ENCODE results near the gene SCN1B. TPM values are rescaled to one million over a fixed set of nuclear protein-coding genes. Genes with fewer than 3 reads are reported as not detected.

Gene SCN1B
- total and polyA plus RNA-seq, 2 of the 13 experiments (the other 11 are each of a cell fraction or from before 2014, with no cell fraction given), result 2.7 to 20.1 TPM

GRCh38 chr19:34984287-34984686 lies 46.0 kb upstream of the SCN1B start:
- in situ Hi-C loops (cut with HindIII; ENCODE audit: extremely low pct_ligation_motif_present, low pct_unique_long_range_greater_than_20kb), result no loop called here
- H3K9ac ChIP-seq (ENCODE audit: insufficient read depth, low read depth, low read length), result no peak overlapping the region
- BruUV-seq (replicated peaks), result no TSS peak
- H3K27ac ChIP-seq (ENCODE audit: extremely low read length, insufficient read depth, low read length), result no peak overlapping the region
- ChIA-PET POLR2A (no interaction called here), CTCF (ENCODE audit: low intra/inter-chr PET ratio, low total read pairs) (no interaction called here)
- DNase-seq (ENCODE audit: low spot score) (no peak), ATAC-seq (no peak), FAIRE-seq (no peak)
- no peaks in the 10 kb centered on the region for H3K79me2 ChIP-seq (ENCODE audit: insufficient read depth, low read length)
- H3K36me3 ChIP-seq (replicated peaks in 1 of 2; ENCODE audit: control insufficient read depth in 1 of 2, insufficient read depth in 2 of 2, low read length in 2 of 2), result no peaks in the 10 kb centered on the region
- no peak overlapping the region for H2AFZ ChIP-seq (ENCODE audit: low read length)
- TF ChIP-seq ZNF317 (CRISPR knock-in tag; IDR thresholded peaks at IDR 0.05), result peak; percentile 89
- TF ChIP-seq ZNF788 (CRISPR knock-in tag; IDR thresholded peaks at IDR 0.05; ENCODE audit: borderline replicate concordance), result no peak
- no peaks in the 10 kb centered on the region for H3K9me3 ChIP-seq (ENCODE audit: low read length)
- no peak overlapping the region for H3K4me2 ChIP-seq (ENCODE audit: low read depth, low read length)
- WGBS (ENCODE audit: low lambda C conversion rate), result 27% methylated on average over 3 of the region's 3 CpGs
- H3K4me3 ChIP-seq (replicated peaks in 1 of 3; ENCODE audit: insufficient read depth in 1 of 3, low read depth in 2 of 3, low read length in 3 of 3), result no peak overlapping the region
- intact Hi-C loops (cut with micrococcal nuclease; ENCODE audit: unreplicated experiment), result no loop called here
- H3K27me3 ChIP-seq (ENCODE audit: control insufficient read depth in 1 of 2, insufficient read depth in 2 of 2, low read length in 2 of 2), result peaks cover 0 to 3% of the 10 kb centered on the region in 2 experiments; a peak in 2 of 5 replicates
- peaks cover 21% of the 10 kb centered on the region for H3K4me1 ChIP-seq (ENCODE audit: insufficient read depth, low read length)
- H4K20me1 ChIP-seq (ENCODE audit: insufficient read depth, low read length), result no peaks in the 10 kb centered on the region

GRCh38 chr19:34985249-34986022 lies 44.8 kb upstream of the SCN1B start:
- no peak overlapping the region for H3K27ac ChIP-seq (ENCODE audit: extremely low read length, insufficient read depth, low read length)
- peak overlapping the region in 1 of 3 experiments; percentile 43; a peak in 1 of 6 replicates for H3K4me3 ChIP-seq (replicated peaks in 1 of 3; ENCODE audit: insufficient read depth in 1 of 3, low read depth in 2 of 3, low read length in 3 of 3)
- FAIRE-seq, result peak; percentile 56
- no peaks in the 10 kb centered on the region for H3K79me2 ChIP-seq (ENCODE audit: insufficient read depth, low read length)
- peak; percentile 69 for ATAC-seq
- H2AFZ ChIP-seq (ENCODE audit: low read length), result no peak overlapping the region
- H3K4me2 ChIP-seq (ENCODE audit: low read depth, low read length), result peak overlapping the region; percentile 51; the same call in 1 of the 2 replicates
- in situ Hi-C loops (cut with HindIII; ENCODE audit: extremely low pct_ligation_motif_present, low pct_unique_long_range_greater_than_20kb), result no loop called here
- WGBS (ENCODE audit: low lambda C conversion rate), result 9% methylated on average over 7 of the region's 7 CpGs
- H3K27me3 ChIP-seq (ENCODE audit: control insufficient read depth in 1 of 2, insufficient read depth in 2 of 2, low read length in 2 of 2), result peaks cover 0 to 5% of the 10 kb centered on the region in 2 experiments; a peak in 2 of 5 replicates
- ChIA-PET POLR2A (interaction anchor here (1.5 kb wide), 1 partner anchor 21 kb away, joined by 4 read pairs; no protein-coding TSS in a partner anchor), CTCF (ENCODE audit: low intra/inter-chr PET ratio, low total read pairs) (no interaction called here)
- peaks cover 19% of the 10 kb centered on the region for H3K4me1 ChIP-seq (ENCODE audit: insufficient read depth, low read length)
- no TSS peak for BruUV-seq (replicated peaks)
- no peaks in the 10 kb centered on the region for H3K36me3 ChIP-seq (replicated peaks in 1 of 2; ENCODE audit: control insufficient read depth in 1 of 2, insufficient read depth in 2 of 2, low read length in 2 of 2)
- TF ChIP-seq SMAD1 (CRISPR knock-in tag; IDR thresholded peaks at IDR 0.05; ENCODE audit: borderline replicate concordance, low read depth) (no peak), CTCF (CRISPR knock-in tag; IDR thresholded peaks at IDR 0.05) (peak; percentile 13; the same call in 1 of the 2 replicates)
- H3K9ac ChIP-seq (ENCODE audit: insufficient read depth, low read depth, low read length), result no peak overlapping the region
- no peaks in the 10 kb centered on the region for H4K20me1 ChIP-seq (ENCODE audit: insufficient read depth, low read length)
- intact Hi-C loops (cut with micrococcal nuclease; ENCODE audit: unreplicated experiment), result no loop called here
- no peaks in the 10 kb centered on the region for H3K9me3 ChIP-seq (ENCODE audit: low read length)
- DNase-seq (ENCODE audit: low spot score), result no peak
